ENCODE measurements around the gene COP1.
"Not testable (repeated sequence)": the region's sequence is repeated elsewhere in the genome, so short reads cannot be mapped to it uniquely, and the experiment has no call there.

COP1 gene

DNA sequence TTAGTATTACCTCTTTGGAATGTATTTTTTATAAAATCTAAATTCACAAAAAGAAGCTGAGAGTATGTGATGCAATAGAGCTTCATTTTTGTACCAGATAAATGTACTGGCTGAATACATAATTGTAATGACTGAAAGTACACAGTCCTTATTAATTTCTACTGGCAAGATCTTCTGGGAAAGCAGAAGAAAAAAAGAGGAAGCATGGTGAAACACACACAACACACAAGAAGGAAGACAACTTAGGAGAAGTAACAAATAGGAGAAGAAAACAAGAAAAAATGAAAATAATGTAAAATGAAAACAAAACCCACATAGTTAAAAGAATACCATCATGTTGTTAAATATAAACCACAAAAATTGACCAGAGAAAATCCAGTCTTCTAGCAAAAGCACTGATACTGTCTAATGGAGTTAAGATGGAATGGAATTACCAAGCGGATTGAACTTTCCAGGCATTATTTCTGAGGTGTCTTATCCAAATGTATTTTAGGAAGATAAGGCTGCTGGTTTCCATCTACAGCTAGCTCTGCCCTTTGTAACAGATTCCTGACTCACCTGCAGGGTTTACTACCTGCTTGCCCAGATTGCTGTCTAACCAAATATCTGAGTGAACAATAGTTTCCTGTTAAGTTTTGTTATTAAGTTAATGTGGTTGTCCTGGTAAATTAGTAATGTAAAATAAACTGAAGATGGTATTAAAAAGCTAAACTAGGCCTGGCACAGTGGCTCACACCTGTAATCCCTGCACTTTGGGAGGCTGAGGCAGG lies 4.5 kb upstream of the COP1 start:
- no peak for DNase-seq (ENCODE audit: low read depth)
- TF ChIP-seq CTCF (IDR thresholded peaks at IDR 0.05; ENCODE audit: low read length, missing control alignments), result no peak
- H3K4me3 ChIP-seq (replicated peaks; ENCODE audit: low read depth, low read length), result no peak overlapping the region

DNA sequence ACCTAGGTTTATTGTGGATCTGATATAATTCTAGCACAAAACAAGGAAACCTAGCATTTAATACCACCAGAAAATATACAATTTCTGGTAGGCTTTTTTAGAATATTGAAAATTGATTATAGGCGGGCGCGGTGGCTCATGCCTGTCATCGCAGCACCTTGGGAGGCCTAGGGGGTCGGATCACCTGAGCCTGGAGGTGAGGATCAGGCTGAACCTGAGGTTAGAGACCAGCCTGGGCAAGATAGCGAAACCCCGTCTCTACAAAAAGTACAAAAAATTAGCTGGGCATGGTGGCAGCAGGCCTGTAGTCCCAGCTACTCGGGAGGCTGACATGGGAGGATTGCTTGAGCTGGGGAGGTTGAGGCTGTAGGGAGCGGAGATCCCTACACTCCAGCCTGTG lies 948 bp upstream of the COP1 start:
- TF ChIP-seq CTCF (IDR thresholded peaks at IDR 0.05; ENCODE audit: low read length, missing control alignments), result no peak
- H3K4me3 ChIP-seq (replicated peaks; ENCODE audit: low read depth, low read length), result peak overlapping the region; percentile 96
- no peak for DNase-seq (ENCODE audit: low read depth)

DNA sequence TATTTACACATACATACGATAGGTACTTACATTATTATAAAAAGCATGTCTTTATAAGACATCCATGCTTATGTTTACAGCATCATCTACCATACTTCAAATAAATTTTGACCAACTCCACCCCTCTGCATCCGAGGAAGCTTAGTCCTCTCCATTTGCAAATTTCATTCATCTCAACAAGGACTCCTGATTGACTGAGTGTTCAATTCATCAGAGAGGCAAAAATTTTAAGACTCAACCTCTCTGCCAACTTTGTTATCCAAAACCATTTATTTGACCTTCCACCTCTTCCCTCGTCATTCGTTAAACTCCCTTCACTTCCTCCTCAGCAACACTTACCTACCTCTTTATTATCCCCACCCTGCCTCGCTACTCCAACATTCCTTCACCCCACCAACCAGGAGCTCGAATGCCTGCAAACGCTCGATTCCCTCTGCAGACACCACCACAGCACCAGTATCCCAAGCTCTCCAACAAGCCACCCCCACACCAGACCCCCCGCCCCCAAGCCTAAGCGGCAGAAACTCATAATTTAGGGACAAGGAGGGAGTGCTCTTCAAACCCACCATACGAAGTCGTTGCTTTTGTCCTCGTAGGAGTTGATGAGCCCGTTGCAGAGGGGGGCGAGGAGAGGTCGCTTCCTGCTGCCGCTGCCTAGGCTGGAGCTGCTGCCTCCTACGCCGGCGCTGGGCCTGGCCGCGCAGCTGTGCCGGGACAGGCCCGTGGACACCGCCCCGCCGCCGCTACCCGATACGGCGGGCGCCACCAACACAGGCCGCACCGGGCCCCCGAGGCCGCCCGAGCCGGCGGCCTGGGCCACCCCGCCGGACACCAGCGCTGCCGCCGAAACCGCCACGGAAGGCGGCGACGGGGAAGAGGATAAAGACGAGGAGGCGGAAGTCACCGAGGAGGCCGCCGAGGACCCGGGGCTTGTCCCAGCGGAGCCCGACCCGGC lies 803 bp downstream of the COP1 start:
- H3K4me3 ChIP-seq (replicated peaks; ENCODE audit: low read depth, low read length), result peak overlapping the region; percentile 96
- DNase-seq (ENCODE audit: low read depth), result peak; percentile 31
- no peak for TF ChIP-seq CTCF (IDR thresholded peaks at IDR 0.05; ENCODE audit: low read length, missing control alignments)

GRCh38 chr1:176205332-176205914 lies 1.7 kb downstream of the COP1 start:
- no peak for TF ChIP-seq CTCF (IDR thresholded peaks at IDR 0.05; ENCODE audit: low read length, missing control alignments)
- DNase-seq (ENCODE audit: low read depth), result peak; percentile 4
- peak overlapping the region; percentile 96 for H3K4me3 ChIP-seq (replicated peaks; ENCODE audit: low read depth, low read length)

GRCh38 chr1:176204655-176205054 lies 2.4 kb downstream of the COP1 start:
- peak overlapping the region; percentile 96 for H3K4me3 ChIP-seq (replicated peaks; ENCODE audit: low read depth, low read length)
- not testable (repeated sequence) for DNase-seq (ENCODE audit: low read depth)

GRCh38 chr1:176203735-176204134 lies 3.4 kb downstream of the COP1 start:
- H3K4me3 ChIP-seq (replicated peaks; ENCODE audit: low read depth, low read length), result no peak overlapping the region
- no peak for TF ChIP-seq CTCF (IDR thresholded peaks at IDR 0.05; ENCODE audit: low read length, missing control alignments)
- no peak for DNase-seq (ENCODE audit: low read depth)

DNA sequence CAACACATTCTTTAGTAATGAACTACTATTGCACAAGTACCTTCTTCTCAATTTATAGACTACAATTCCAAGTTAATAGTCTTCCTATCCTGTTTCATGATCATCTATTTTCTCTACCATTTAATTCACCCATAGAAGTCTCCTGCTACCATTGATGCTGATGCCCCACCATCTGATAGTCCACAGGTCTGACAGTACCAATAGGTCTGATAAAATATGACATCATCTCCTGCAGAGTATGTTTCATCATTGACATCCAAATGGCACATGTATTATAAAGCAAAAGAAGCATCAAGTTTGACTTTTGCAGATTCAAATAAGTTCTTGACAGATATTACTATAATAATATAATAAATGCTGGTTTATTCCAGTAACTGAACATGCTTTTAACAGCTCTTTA lies 5.5 kb downstream of the COP1 start:
- H3K4me3 ChIP-seq (replicated peaks; ENCODE audit: low read depth, low read length), result no peak overlapping the region
- DNase-seq (ENCODE audit: low read depth), result no peak
- TF ChIP-seq CTCF (IDR thresholded peaks at IDR 0.05; ENCODE audit: low read length, missing control alignments), result no peak
